Measurements from ENCODE around the gene TNFRSF25. TPM values are rescaled to one million over a fixed set of nuclear protein-coding genes. Genes with fewer than 3 reads are reported as not detected.
"Not testable (repeated sequence)": the region's sequence is repeated elsewhere in the genome, so short reads cannot be mapped to it uniquely, and the experiment has no call there.

Gene TNFRSF25
- total RNA-seq, 1 experiment from 2014 or later, result 19.4 TPM

DNA sequence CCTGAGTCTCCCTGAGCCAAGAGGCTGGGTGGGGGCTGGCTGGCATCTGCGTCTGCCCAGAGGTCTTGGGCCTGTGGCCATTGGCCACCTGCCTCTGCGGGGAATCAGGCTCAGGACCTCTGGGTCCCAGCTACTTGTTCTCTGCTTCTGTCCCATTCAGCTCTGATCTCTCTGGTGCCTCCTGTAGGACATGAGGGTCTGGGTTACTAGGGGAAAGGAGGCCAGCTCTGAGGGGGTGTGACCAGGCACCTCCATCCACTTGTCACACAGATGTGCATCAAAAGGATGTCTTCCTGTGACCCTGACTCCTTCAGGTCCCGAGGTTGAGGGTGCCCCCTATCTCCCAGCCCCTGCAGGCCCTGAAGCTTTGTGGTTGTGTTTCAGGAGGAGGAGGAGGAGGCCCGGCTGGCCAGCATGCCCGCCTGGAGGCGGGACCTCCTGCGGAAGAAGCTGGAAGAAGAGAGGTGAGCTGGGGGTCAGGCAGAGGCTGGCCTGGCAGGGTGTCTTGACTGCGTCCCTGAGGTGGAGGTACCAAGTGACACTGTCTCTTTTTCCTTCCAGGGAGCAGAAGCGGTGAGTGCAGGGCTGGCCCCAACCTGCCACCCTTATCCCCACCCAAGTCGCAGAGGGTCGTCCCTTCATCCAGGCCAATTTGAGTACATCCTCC is 9.0 kb downstream of the TNFRSF25 start:
- H3K4ac ChIP-seq (ENCODE audit: low read depth, low read length), result no peak overlapping the region
- no peak overlapping the region for H3K27ac ChIP-seq (ENCODE audit: insufficient read length, low read depth, low read length)
- no peak overlapping the region for H3T11ph ChIP-seq (ENCODE audit: low read length)

DNA sequence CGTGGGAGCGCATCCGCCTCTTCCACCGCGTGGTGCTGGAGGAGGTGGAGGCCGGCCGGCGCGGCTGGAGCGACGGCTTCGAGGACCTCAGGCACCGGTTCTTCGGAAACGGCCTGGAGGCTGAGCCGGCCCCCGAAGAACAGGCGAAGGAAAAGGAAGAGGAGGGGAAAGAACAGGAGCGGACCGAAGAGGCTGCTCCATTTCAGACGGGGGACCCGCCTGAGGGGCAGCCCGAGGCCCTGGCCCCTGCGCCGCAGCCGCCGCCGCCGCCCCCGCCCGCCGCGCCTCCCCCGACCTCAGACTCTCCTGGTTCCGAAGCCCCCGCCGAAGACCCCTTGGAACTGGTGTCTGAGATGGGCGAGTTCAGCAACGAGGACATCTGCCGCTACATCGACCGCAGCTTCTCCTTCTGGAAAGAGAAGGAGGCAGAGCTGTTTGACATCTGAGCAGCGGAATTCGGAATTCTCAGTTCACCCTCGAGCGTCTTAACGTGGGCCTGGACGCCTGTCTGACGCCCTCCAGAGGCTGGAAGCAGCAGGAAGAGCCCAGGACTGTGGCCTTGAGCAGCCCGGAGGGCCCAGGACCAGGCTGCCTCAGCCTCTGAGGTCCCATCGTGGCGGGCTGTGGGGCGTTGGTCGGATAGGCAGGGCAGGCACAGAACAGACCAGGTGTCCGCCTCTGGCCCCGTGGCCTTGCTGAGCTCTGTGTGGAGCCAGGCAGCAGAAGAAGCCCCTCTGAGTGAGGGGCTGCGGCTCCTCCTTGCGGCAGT is 10.0 kb downstream of the TNFRSF25 start:
- H3K27ac Mint-ChIP-seq; H4K5ac ChIP-seq (ENCODE audit: insufficient read length, low read depth, low read length); H3K27me3 ChIP-seq (ENCODE audit: insufficient read depth, low read length): not testable (repeated sequence)

More for the DNA sequence above, 9.0 kb downstream of the TNFRSF25 start:
- Histone ChIP-seq H3K27me3 (ENCODE audit: insufficient read depth, low read length) (no peaks in the 10 kb centered on the region), H4K20me1 (ENCODE audit: control insufficient read depth, insufficient read depth, insufficient read length) (no peaks in the 10 kb centered on the region), H3K14ac (ENCODE audit: insufficient read depth, low read length) (peak overlapping the region; percentile 21; the same call in 1 of the 2 replicates), H2BK5ac (ENCODE audit: insufficient read length, low read length) (no peak overlapping the region), H4K91ac (ENCODE audit: insufficient read length, low read depth, low read length) (no peak overlapping the region), H2AK5ac (ENCODE audit: insufficient read length, low read length) (no peak overlapping the region), H3K9ac (ENCODE audit: extremely low read depth, insufficient read length, low read length) (no peak overlapping the region), H2BK20ac (ENCODE audit: low read depth, low read length, poor library complexity, severe bottlenecking) (no peak overlapping the region), H2BK120ac (ENCODE audit: low read depth, low read length, poor library complexity, severe bottlenecking) (no peak overlapping the region), H3K23ac (ENCODE audit: insufficient read length, low read depth, low read length) (no peak overlapping the region), H2AFZ (ENCODE audit: low read length) (no peak overlapping the region), H3K79me2 (ENCODE audit: insufficient read depth, low read length) (no peaks in the 10 kb centered on the region), H3K4me1 (ENCODE audit: insufficient read depth, low read length) (peaks cover 3% of the 10 kb centered on the region; the same call in 1 of the 2 replicates), H3K23me2 (ENCODE audit: insufficient read length, low read depth, low read length, poor library complexity, severe bottlenecking) (no peaks in the 10 kb centered on the region), H3K18ac (ENCODE audit: insufficient read length, low read depth, low read length) (no peak overlapping the region), H4K8ac (replicated peaks; ENCODE audit: insufficient read length, low read depth, low read length) (no peak overlapping the region), H3K9me3 (ENCODE audit: control insufficient read depth, low read depth, low read length) (no peaks in the 10 kb centered on the region), H3K79me1 (ENCODE audit: insufficient read depth, low read depth, low read length, poor library complexity, severe bottlenecking) (no peaks in the 10 kb centered on the region), H3K4me2 (ENCODE audit: insufficient read depth, insufficient read length, low read length) (no peak overlapping the region), H3K56ac (ENCODE audit: insufficient read length, low read depth, low read length) (no peak overlapping the region), H2BK12ac (ENCODE audit: insufficient read length, low read depth, low read length) (no peak overlapping the region), H4K5ac (ENCODE audit: insufficient read length, low read depth, low read length) (no peak overlapping the region), H2BK15ac (ENCODE audit: low read depth, low read length) (no peak overlapping the region)
- TF ChIP-seq, protein P1, sequence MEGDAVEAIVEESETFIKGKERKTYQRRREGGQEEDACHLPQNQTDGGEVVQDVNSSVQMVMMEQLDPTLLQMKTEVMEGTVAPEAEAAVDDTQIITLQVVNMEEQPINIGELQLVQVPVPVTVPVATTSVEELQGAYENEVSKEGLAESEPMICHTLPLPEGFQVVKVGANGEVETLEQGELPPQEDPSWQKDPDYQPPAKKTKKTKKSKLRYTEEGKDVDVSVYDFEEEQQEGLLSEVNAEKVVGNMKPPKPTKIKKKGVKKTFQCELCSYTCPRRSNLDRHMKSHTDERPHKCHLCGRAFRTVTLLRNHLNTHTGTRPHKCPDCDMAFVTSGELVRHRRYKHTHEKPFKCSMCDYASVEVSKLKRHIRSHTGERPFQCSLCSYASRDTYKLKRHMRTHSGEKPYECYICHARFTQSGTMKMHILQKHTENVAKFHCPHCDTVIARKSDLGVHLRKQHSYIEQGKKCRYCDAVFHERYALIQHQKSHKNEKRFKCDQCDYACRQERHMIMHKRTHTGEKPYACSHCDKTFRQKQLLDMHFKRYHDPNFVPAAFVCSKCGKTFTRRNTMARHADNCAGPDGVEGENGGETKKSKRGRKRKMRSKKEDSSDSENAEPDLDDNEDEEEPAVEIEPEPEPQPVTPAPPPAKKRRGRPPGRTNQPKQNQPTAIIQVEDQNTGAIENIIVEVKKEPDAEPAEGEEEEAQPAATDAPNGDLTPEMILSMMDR (conservative IDR thresholded peaks at IDR 0.05), result peak; percentile 26; the same call in 1 of the 3 replicates
- peaks cover 0 to 17% (median 11%) of the 10 kb centered on the region in 3 experiments; a peak in 5 of 7 replicates for H3K36me3 Mint-ChIP-seq (ENCODE audit: insufficient read depth in 1 of 3, low read depth in 3 of 3)
- H3K27ac Mint-ChIP-seq, result peak overlapping the region in 1 of 3 experiments; percentile 55; a peak in 2 of 7 replicates
- no peak for DNase-seq
- no peaks in the 10 kb centered on the region for H3K27me3 Mint-ChIP-seq (ENCODE audit: low read depth)
- peaks cover 13 to 24% of the 10 kb centered on the region in 2 experiments for H3K4me1 Mint-ChIP-seq
- no CpG with 5 or more reads among the region's 11 CpGs for WGBS (ENCODE audit: extremely low coverage, insufficient read length, low lambda C conversion rate)
- no peak overlapping the region; a peak in 1 of 5 replicates for H3K4me3 Mint-ChIP-seq
- H3K9me3 Mint-ChIP-seq, result no peaks in the 10 kb centered on the region

More for the DNA sequence above, 10.0 kb downstream of the TNFRSF25 start:
- H3K56ac ChIP-seq (ENCODE audit: insufficient read length, low read depth, low read length); H3K9me3 Mint-ChIP-seq; H3K23me2 ChIP-seq (ENCODE audit: insufficient read length, low read depth, low read length, poor library complexity, severe bottlenecking); H3K27ac ChIP-seq (ENCODE audit: insufficient read length, low read depth, low read length); H3K9ac ChIP-seq (ENCODE audit: extremely low read depth, insufficient read length, low read length); H3K4me1 ChIP-seq (ENCODE audit: insufficient read depth, low read length); H2BK15ac ChIP-seq (ENCODE audit: low read depth, low read length); H2AK5ac ChIP-seq (ENCODE audit: insufficient read length, low read length); H3K4me3 Mint-ChIP-seq; H4K20me1 ChIP-seq (ENCODE audit: control insufficient read depth, insufficient read depth, insufficient read length); H2BK20ac ChIP-seq (ENCODE audit: low read depth, low read length, poor library complexity, severe bottlenecking); H4K91ac ChIP-seq (ENCODE audit: insufficient read length, low read depth, low read length); H2AFZ ChIP-seq (ENCODE audit: low read length); H2BK120ac ChIP-seq (ENCODE audit: low read depth, low read length, poor library complexity, severe bottlenecking); H2BK12ac ChIP-seq (ENCODE audit: insufficient read length, low read depth, low read length); H3K4me2 ChIP-seq (ENCODE audit: insufficient read depth, insufficient read length, low read length); H3K23ac ChIP-seq (ENCODE audit: insufficient read length, low read depth, low read length); H3K14ac ChIP-seq (ENCODE audit: insufficient read depth, low read length); DNase-seq; H3K27me3 Mint-ChIP-seq (ENCODE audit: low read depth); H2BK5ac ChIP-seq (ENCODE audit: insufficient read length, low read length); H3K79me2 ChIP-seq (ENCODE audit: insufficient read depth, low read length); H3K18ac ChIP-seq (ENCODE audit: insufficient read length, low read depth, low read length); H3T11ph ChIP-seq (ENCODE audit: low read length); H3K4ac ChIP-seq (ENCODE audit: low read depth, low read length); H4K8ac ChIP-seq (replicated peaks; ENCODE audit: insufficient read length, low read depth, low read length); H3K9me3 ChIP-seq (ENCODE audit: control insufficient read depth, low read depth, low read length); H3K79me1 ChIP-seq (ENCODE audit: insufficient read depth, low read depth, low read length, poor library complexity, severe bottlenecking): not testable (repeated sequence)
- peaks cover 0 to 13% (median 6%) of the 10 kb centered on the region in 3 experiments; a peak in 5 of 7 replicates for H3K36me3 Mint-ChIP-seq (ENCODE audit: insufficient read depth in 1 of 3, low read depth in 3 of 3)
- peaks cover 13 to 23% of the 10 kb centered on the region in 2 experiments for H3K4me1 Mint-ChIP-seq
- no CpG with 5 or more reads among the region's 58 CpGs for whole genome bisulfite sequencing (ENCODE audit: extremely low coverage, insufficient read length, low lambda C conversion rate)

All from H9 (cell line).